K562 (cell line): Measurements from ENCODE around the gene ARMC9. TPM values are rescaled to one million over a fixed set of nuclear protein-coding genes. Genes with fewer than 3 reads are reported as not detected.

Source experiments
- ATAC-seq: fragments of 200-7000 bp; cut with Tn5 transposase; 3 replicates; pipeline ENCODE4 v1.9.1; 2020; ENCODE audit warnings: moderate library complexity
- BruUV-seq: library from RNA; stranded (reverse); fragments of 400-500 nt; replicated peaks from 2 replicates; lab custom pipeline; 2021; lab: Mats Ljungman, UMichigan
- CTCF ChIA-PET: fragments of 300-600 bp; formaldehyde crosslinking; extraction: SDS; loops from one replicate; lab custom pipeline; 2021; ENCODE audit warnings: low intra/inter-chr PET ratio; lab: Yijun Ruan, JAX
- POLR2A ChIA-PET: fragments of 300-600, 350-650 bp; sonication (Branson Sonifier 250); formaldehyde crosslinking; extraction: SDS; loops from one replicate; lab custom pipeline; 2021; ENCODE audit warnings: antibody characterized with exemption, inconsistent platforms; lab: Yijun Ruan, JAX
- DNase-seq, 4 experiments: peaks; one replicate each; pipeline versions ENCODE4 v3.0.0 to v3.0.0-alpha.2; 2011 to 2018; ENCODE audit warnings: low spot score in 3 of 4, mixed read lengths in 3 of 4; ENCODE audit errors: extremely low read depth in 1 of 4
- FAIRE-seq: peaks from 2 replicates; lab custom pipeline; 2011; peaks lifted over from hg19 to GRCh38; lab: Jason Lieb, UNC
- H2AFZ ChIP-seq: 2 replicates; pipeline ENCODE4 v1.6.0; 2011; ENCODE audit warnings: low read depth, low read length, control low read depth, inconsistent platforms
- H3K27ac ChIP-seq: fragments of 200-600 bp; 3 replicates; pipeline ENCODE4 v1.8.0; 2011; ENCODE audit warnings: low read depth, mild to moderate bottlenecking, control low read depth, inconsistent platforms, low read length, moderate library complexity, mixed read lengths; ENCODE audit errors: extremely low read depth
- H3K27me3 ChIP-seq, 2 experiments: fragments of 300-600 bp in 1 of 2; 2 replicates in 1 of 2; 3 replicates in 1 of 2; pipeline versions ENCODE4 v1.6.0 to v1.8.0; 2011; ENCODE audit warnings: inconsistent platforms in 2 of 2, low read length in 2 of 2, mild to moderate bottlenecking in 1 of 2, mixed read lengths in 1 of 2, moderate library complexity in 1 of 2; ENCODE audit not compliant: control insufficient read depth in 2 of 2, insufficient read depth in 2 of 2
- H3K36me3 ChIP-seq: fragments of 300-600 bp; 3 replicates; pipeline ENCODE4 v1.8.0; 2011; ENCODE audit warnings: mild to moderate bottlenecking, low read length, inconsistent platforms; ENCODE audit not compliant: control insufficient read depth, insufficient read depth
- H3K4me1 ChIP-seq, 2 experiments: fragments of 200-600 bp in 1 of 2; replicated peaks in 1 of 2; 2 replicates in 1 of 2; 3 replicates in 1 of 2; pipeline versions ENCODE4 v1.5.1 to v1.8.0; 2011; ENCODE audit warnings: inconsistent platforms in 2 of 2, low read length in 2 of 2, mild to moderate bottlenecking in 1 of 2, mixed read lengths in 1 of 2, moderate library complexity in 1 of 2; ENCODE audit not compliant: control insufficient read depth in 2 of 2, insufficient read depth in 2 of 2
- H3K4me2 ChIP-seq: 2 replicates; pipeline ENCODE4 v1.6.1; 2011; ENCODE audit warnings: low read length, control low read depth, inconsistent platforms, mixed read lengths; ENCODE audit not compliant: insufficient read depth
- H3K4me3 ChIP-seq: fragments of 200-600 bp; sonication (generic), shearing (Covaris generic); 2 replicates; pipeline ENCODE4 v1.5.1; 2016; ENCODE audit warnings: control low read depth, inconsistent platforms
- H3K79me2 ChIP-seq: fragments of 200-600 bp; 3 replicates; pipeline ENCODE4 v1.8.0; 2011; ENCODE audit warnings: low read length, inconsistent platforms; ENCODE audit not compliant: control insufficient read depth, insufficient read depth
- H3K9ac ChIP-seq, 2 experiments: 2 replicates each; pipeline versions ENCODE4 v1.6.0 to v1.6.1; 2011; ENCODE audit warnings: low read depth in 2 of 2, low read length in 2 of 2, control low read depth in 1 of 2, inconsistent platforms in 1 of 2, mild to moderate bottlenecking in 1 of 2, mixed read lengths in 1 of 2; ENCODE audit not compliant: insufficient read depth in 1 of 2
- H3K9me1 ChIP-seq: one replicate; pipeline ENCODE4 v1.6.0; 2011; ENCODE audit warnings: inconsistent platforms, mild to moderate bottlenecking, low read length, moderate library complexity; ENCODE audit not compliant: control insufficient read depth, insufficient read depth
- H3K9me3 ChIP-seq: replicated peaks from 2 replicates; pipeline ENCODE4 v1.5.1; 2011; ENCODE audit warnings: low read depth, low read length, inconsistent platforms; ENCODE audit not compliant: control insufficient read depth, insufficient read depth
- H4K20me1 ChIP-seq: replicated peaks from 2 replicates; pipeline ENCODE4 v1.6.1; 2011; ENCODE audit warnings: low read length, inconsistent platforms, mixed read lengths; ENCODE audit not compliant: control insufficient read depth, insufficient read depth
- FOXP1 ChIP-seq: sonication (generic); formaldehyde crosslinking; IDR thresholded peaks from 2 replicates; pipeline ENCODE4 v1.8.0; 2022; ENCODE audit warnings: mild to moderate bottlenecking, missing genetic modification reagents
- NBN ChIP-seq: fragments of 450-650 bp; IDR thresholded peaks from 2 replicates; pipeline ENCODE4 v1.6.1; 2016; ENCODE audit warnings: low read depth, mild to moderate bottlenecking
- PURB ChIP-seq: sonication (generic); formaldehyde crosslinking; IDR thresholded peaks from 2 replicates; pipeline ENCODE4 v1.9.0; 2021; ENCODE audit warnings: low read depth, mild to moderate bottlenecking, missing genetic modification reagents
- RNF2 ChIP-seq: sonication (generic); IDR thresholded peaks from 2 replicates; pipeline ENCODE4 v1.6.1; 2016
- STAT5B ChIP-seq: fragments of 250-450 bp; sonication (Bioruptor Pico); IDR thresholded peaks from 2 replicates; pipeline ENCODE4 v1.8.0; 2021; ENCODE audit warnings: mild to moderate bottlenecking, inconsistent platforms
- TAL1 ChIP-seq: fragments of 450-650 bp; IDR thresholded peaks from 2 replicates; pipeline ENCODE4 v1.6.1; 2016; ENCODE audit warnings: mild to moderate bottlenecking
- WGBS: fragments of 100-300 bp; shearing (Covaris generic); methylation state at CpG from one replicate; pipeline ENCODE4 v1.1.6; 2016; ENCODE audit warnings: low coverage, mixed read lengths; ENCODE audit not compliant: insufficient coverage; ENCODE audit errors: missing lambda C conversion rate; 5-methylcytosine and 5-hydroxymethylcytosine counted together
- in situ Hi-C: fragments of 300-500 bp; cut with MboI; formaldehyde crosslinking; loops from 4 replicates; pipeline ENCODE4 v1.15.0; 2018; ENCODE audit warnings: inconsistent platforms, mixed read lengths
- intact Hi-C: fragments of 100-400 bp; cut with micrococcal nuclease; formaldehyde crosslinking; loops from 2 replicates; pipeline ENCODE4 v1.14.2; 2022
- polyA plus RNA-seq, 8 experiments: library from polyadenylated mRNA; depleted of rRNA in 4 of 8; stranded (reverse) in 5 of 8; unstranded in 3 of 8; fragments of >200 nt; fragmentation: Nextera tagmentation in 2 of 8; fragmentation: Illumina TruSeq in 1 of 8; extraction: Ambion mirVana in 2 of 8; extraction: Trizol in 1 of 8; gene quantifications; 2 replicates each; pipeline versions ENCODE4 v1.2.1 to v1.2.3, GENCODE V29; 2011 to 2014; ENCODE audit warnings: inconsistent platforms in 1 of 8, missing spikeins in 1 of 8
- total RNA-seq, 7 experiments: library from RNA; depleted of rRNA in 6 of 7; stranded (reverse); fragments of >200 nt in 6 of 7; fragmentation: Illumina TruSeq in 2 of 7; extraction: Trizol in 2 of 7; gene quantifications; 2 replicates each; pipeline versions ENCODE4 v1.2.1 to v1.2.3, GENCODE V29; 2011 to 2021; ENCODE audit warnings: low replicate concordance in 1 of 7

ARMC9 gene
- total and polyA plus RNA-seq, 9 of the 15 experiments (the other 6 are each of a cell fraction or from before 2014, with no cell fraction given), result 0.36 to 2.3 (median 1.1) TPM

- in situ Hi-C loops, result no loop called here
- WGBS, result 0% methylated on average over 11 of the region's 18 CpGs
- TF ChIP-seq RNF2, result no peak
- no peak for TF ChIP-seq PURB (CRISPR knock-in tag)
- TF ChIP-seq TAL1, result no peak
- TF ChIP-seq STAT5B (CRISPR knock-in tag), result no peak
- no peak for TF ChIP-seq FOXP1 (CRISPR knock-in tag)
- no peak for TF ChIP-seq NBN
- TF ChIP-seq, all 486 proteins: peak for 0
- H3K79me2 ChIP-seq, result no peaks in the 10 kb centered on the region
- FAIRE-seq (no peak), DNase-seq (no peak), ATAC-seq (no peak)
- no peak overlapping the region for H3K9ac ChIP-seq
- H2AFZ ChIP-seq, result no peak overlapping the region
- H3K4me1 ChIP-seq, result peaks cover 0 to 2% of the 10 kb centered on the region in 2 experiments; a peak in 2 of 5 replicates
- no peak overlapping the region for H3K4me2 ChIP-seq
- H3K27ac ChIP-seq, result no peak overlapping the region
- no peak overlapping the region for H3K4me3 ChIP-seq
- H3K9me1 ChIP-seq, result no peaks in the 10 kb centered on the region
- H3K9me3 ChIP-seq, result no peaks in the 10 kb centered on the region
- no peaks in the 10 kb centered on the region for H3K36me3 ChIP-seq
- POLR2A ChIA-PET, result no interaction called here
- no peaks in the 10 kb centered on the region for H4K20me1 ChIP-seq
- peaks cover 0 to 47% of the 10 kb centered on the region in 2 experiments; a peak in 4 of 5 replicates for H3K27me3 ChIP-seq
- CTCF ChIA-PET, result no interaction called here
- intact Hi-C loops, result no loop called here
- BruUV-seq, result no TSS peak
Observed at GRCh38 chr2:231337807-231338759, 139.7 kb downstream of the ARMC9 start.
